K562 (cell line): ENCODE measurements around the gene ZNF821. TPM values are rescaled to one million over a fixed set of nuclear protein-coding genes. Genes with fewer than 3 reads are reported as not detected.

Experiments used
- BACH1 ChIP-seq: fragments of 200-800 bp; sonication (Bioruptor generic); IDR thresholded peaks from 2 replicates; pipeline ENCODE4 v1.6.1; 2016; ENCODE audit warnings: missing genetic modification characterization, missing compliant biosample characterization
- CTCF ChIP-seq, 3 experiments: IDR thresholded peaks in 2 of 3; conservative IDR thresholded peaks in 1 of 3; 2 replicates each; pipeline ENCODE4 v1.5.1; 2011 to 2012; ENCODE audit warnings: low read length in 3 of 3, mild to moderate bottlenecking in 3 of 3, control low read depth in 2 of 3, improper control_type of control experiment in 1 of 3, inconsistent platforms in 1 of 3, low read depth in 1 of 3, mixed read lengths in 1 of 3, moderate library complexity in 1 of 3; ENCODE audit not compliant: insufficient read depth in 2 of 3
- E2F4 ChIP-seq: sonication (generic); formaldehyde crosslinking; IDR thresholded peaks from 2 replicates; pipeline ENCODE4 v1.8.0; 2022; ENCODE audit warnings: mild to moderate bottlenecking, low read depth, missing genetic modification reagents
- E4F1 ChIP-seq: fragments of 250-450 bp; sonication (Bioruptor Pico); IDR thresholded peaks from 2 replicates; pipeline ENCODE4 v1.5.0; 2021; ENCODE audit warnings: mild to moderate bottlenecking, borderline replicate concordance
- HDAC2 ChIP-seq: fragments of 450-650 bp; IDR thresholded peaks from 2 replicates; pipeline ENCODE4 v1.6.1; 2016; ENCODE audit warnings: mild to moderate bottlenecking
- HES1 ChIP-seq: fragments of 450-650 bp; IDR thresholded peaks from 2 replicates; pipeline ENCODE4 v1.6.1; 2016; ENCODE audit warnings: low read depth, mild to moderate bottlenecking, moderate library complexity
- ILK ChIP-seq: fragments of 450-650 bp; IDR thresholded peaks from 2 replicates; pipeline ENCODE4 v1.6.1; 2016; ENCODE audit warnings: missing genetic modification characterization, low read depth, mild to moderate bottlenecking, missing compliant biosample characterization, moderate library complexity, borderline replicate concordance
- KLF1 ChIP-seq: fragments of 450-650 bp; IDR thresholded peaks from 2 replicates; pipeline ENCODE4 v1.6.1; 2016; ENCODE audit warnings: missing genetic modification characterization, missing compliant biosample characterization
- MLLT1 ChIP-seq, 2 experiments: fragments of 450-650 bp; IDR thresholded peaks; 2 replicates each; pipeline ENCODE4 v1.6.1; 2016
- POLR2A ChIP-seq: fragments of 450-650 bp; conservative IDR thresholded peaks from 2 replicates; pipeline ENCODE4 v1.6.1; 2016
- RBFOX2 ChIP-seq: fragments of 200-400 bp; formaldehyde crosslinking; IDR thresholded peaks from 2 replicates; pipeline ENCODE4 v1.6.1; 2017; ENCODE audit warnings: low read depth, mild to moderate bottlenecking, low read length, moderate library complexity
- SIN3B ChIP-seq: fragments of 450-650 bp; IDR thresholded peaks from 2 replicates; pipeline ENCODE4 v1.6.1; 2017; ENCODE audit warnings: low read depth, mild to moderate bottlenecking, moderate library complexity
- ZBTB5 ChIP-seq: fragments of 450-650 bp; IDR thresholded peaks from 2 replicates; pipeline ENCODE4 v1.6.1; 2017; ENCODE audit warnings: antibody characterized with exemption
- ZBTB7A ChIP-seq: IDR thresholded peaks from 2 replicates; pipeline ENCODE4 v1.6.1; 2011; ENCODE audit warnings: low read depth, mild to moderate bottlenecking, low read length, moderate library complexity, borderline replicate concordance; ENCODE audit not compliant: control insufficient read depth
- ZNF395 ChIP-seq: fragments of 200-800 bp; sonication (Bioruptor generic); IDR thresholded peaks from 2 replicates; pipeline ENCODE4 v1.6.1; 2017; ENCODE audit warnings: missing genetic modification characterization, missing compliant biosample characterization
- polyA plus RNA-seq, 8 experiments: library from polyadenylated mRNA; depleted of rRNA in 4 of 8; stranded (reverse) in 5 of 8; unstranded in 3 of 8; fragments of >200 nt; fragmentation: Nextera tagmentation in 2 of 8; fragmentation: Illumina TruSeq in 1 of 8; extraction: Ambion mirVana in 2 of 8; extraction: Trizol in 1 of 8; gene quantifications; 2 replicates each; pipeline versions ENCODE4 v1.2.1 to v1.2.3, GENCODE V29; 2011 to 2014; ENCODE audit warnings: inconsistent platforms in 1 of 8, missing spikeins in 1 of 8
- total RNA-seq, 7 experiments: library from RNA; depleted of rRNA in 6 of 7; stranded (reverse); fragments of >200 nt in 6 of 7; fragmentation: Illumina TruSeq in 2 of 7; extraction: Trizol in 2 of 7; gene quantifications; 2 replicates each; pipeline versions ENCODE4 v1.2.1 to v1.2.3, GENCODE V29; 2011 to 2021; ENCODE audit warnings: low replicate concordance in 1 of 7

Gene ZNF821
- total and polyA plus RNA-seq, 9 of the 15 experiments (the other 6 are each of a cell fraction or from before 2014, with no cell fraction given), result 0.38 to 5.6 (median 3.6) TPM

- TF ChIP-seq KLF1 (tag) (no peak), E2F4 (CRISPR knock-in tag) (0 out of 2 replicates have a peak, but pooled peaks have one; percentile 11), POLR2A (peak; percentile 95), ZNF395 (CRISPR knock-in tag) (peak; percentile 77), HDAC2 (0 out of 2 replicates have a peak, but pooled peaks have one; percentile 64), BACH1 (no peak), MLLT1 (IDR thresholded peaks at IDR 0.05) (peak; percentile 14 to 69; a peak in 3 of 4 replicates), RBFOX2 (peak; percentile 98), SIN3B (peak; percentile 49; the same call in 1 of the 2 replicates), ZBTB7A (peak; percentile 71; the same call in 1 of the 2 replicates), ILK (tag) (no peak), HES1 (no peak; the same call in 1 of the 2 replicates), CTCF (IDR thresholded peaks at IDR 0.05 in 2 of 3, conservative IDR thresholded peaks at IDR 0.05 in 1 of 3; ENCODE audit: insufficient read depth in 2 of 3, low read depth in 1 of 3, low read length in 3 of 3) (no peak; a peak in 1 of 6 replicates), ZBTB5 (peak; percentile 92), E4F1 (no peak)
Measured at GRCh38 chr16:71894921-71895678, 11.1 kb upstream of the ZNF821 start, which contains the start of gene IST1 (continued).
